CD4-positive, alpha-beta T cell treated with Interleukin-17A for 1 hour (primary cell): ENCODE data around the gene ENDOV.

Experiments used
- DNase-seq: peaks from one replicate; pipeline ENCODE4 v3.0.0-alpha.2; 2020

ENDOV gene

DNA sequence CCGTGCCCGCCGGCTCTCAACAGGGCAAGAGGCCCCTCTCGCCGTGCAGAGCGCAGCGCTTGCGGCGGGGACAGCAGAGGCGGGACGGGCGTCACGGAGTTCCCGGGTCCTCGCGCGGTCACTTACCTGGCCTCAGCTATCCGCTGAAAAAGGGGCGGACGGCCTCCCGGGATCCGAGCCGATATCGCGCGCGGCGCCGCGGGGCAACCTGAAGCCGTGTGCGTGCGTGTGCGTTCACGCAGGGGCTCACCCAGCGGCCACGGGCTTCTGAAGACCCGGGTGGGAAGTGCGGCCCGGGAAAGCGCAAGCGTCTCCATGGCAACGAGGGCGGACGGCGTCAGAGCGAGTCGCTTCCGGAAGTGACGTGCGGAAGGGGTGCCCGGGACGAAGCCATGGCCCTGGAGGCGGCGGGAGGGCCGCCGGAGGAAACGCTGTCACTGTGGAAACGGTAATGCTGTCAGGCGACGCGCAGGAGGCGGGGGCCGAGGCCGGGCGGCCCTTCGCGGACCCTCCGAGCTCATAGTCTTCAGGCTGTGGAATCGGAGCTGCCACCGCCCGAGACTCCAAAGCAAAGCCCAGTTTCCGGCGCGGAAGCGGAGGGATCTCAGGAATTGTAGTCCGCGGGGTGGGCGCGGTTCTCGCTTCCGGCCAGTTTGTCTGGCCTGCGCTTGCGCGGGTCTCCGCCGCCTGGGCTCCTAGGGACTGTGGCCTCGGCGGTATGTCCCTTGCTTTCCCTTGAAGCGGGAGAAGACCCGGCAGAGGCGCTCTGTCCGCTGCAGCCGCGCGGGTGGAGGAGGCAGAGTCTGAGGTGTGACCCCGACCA is at the start of gene ENDOV:
TSS of gene ENDOV (plus strand) at position 365 of the 823 bp plus-strand sequence. CDS start at position 393, 28 bp downstream.
- DNase-seq: peak; percentile 94

DNA sequence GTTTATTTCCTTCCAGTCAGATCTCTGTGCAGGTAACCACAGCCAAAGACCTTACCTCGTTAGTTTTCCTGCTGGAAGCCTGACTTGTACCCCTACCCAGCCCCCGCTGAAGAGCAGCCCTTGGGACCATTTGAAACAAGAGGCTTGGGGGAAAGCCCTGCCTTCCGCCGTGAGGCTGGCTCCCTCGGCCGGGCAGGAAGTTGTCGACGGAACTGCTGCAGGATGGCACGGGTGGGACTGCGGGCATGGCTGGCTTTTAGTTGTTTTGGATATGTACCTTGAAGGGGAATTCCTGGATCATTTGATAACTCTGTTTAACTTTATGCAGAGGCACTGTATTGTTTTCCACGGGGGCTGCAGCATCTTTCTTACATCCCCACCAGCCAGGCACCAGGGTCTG is 49.0 kb upstream of the ENDOV start:
- DNase-seq: no peak

DNA sequence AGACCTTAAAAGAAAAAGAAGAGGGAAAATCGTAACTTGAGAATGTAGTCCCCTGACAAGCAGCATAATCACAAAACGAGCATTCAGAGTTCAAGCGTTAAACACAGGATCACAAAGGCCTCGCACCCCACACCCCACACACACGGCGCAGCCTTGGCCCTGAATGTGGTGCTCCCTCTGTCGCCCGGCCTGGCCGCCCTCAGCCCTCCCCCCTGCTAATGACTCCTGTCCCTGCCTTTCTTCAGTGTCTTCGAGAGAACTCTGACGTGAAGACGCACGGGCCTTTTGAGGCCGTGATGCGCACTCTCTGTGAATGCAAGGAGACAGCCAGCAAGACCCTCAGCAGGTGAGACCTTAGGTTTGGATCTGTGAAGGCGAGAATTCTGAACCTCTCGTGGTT is 47.5 kb upstream of the ENDOV start:
- DNase-seq: no peak

DNA sequence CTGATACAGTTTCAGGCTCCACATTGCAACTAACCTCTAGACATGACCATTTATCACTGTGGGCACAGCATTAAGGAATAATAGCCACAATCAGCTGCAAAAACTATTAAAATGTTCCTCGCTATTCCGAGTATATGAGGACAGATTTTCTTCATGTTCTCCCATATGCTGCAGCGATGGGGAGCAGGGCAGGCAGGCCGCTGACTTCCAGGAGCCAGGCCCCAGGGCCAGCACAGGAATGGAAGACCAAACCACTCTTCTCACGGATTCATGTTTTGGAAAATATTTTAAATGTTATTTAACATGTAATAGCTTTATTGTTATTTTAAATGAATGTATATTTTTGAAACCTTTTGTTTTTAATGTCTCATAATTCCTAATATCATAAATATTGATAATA is 43.8 kb upstream of the ENDOV start:
- DNase-seq: no peak

DNA sequence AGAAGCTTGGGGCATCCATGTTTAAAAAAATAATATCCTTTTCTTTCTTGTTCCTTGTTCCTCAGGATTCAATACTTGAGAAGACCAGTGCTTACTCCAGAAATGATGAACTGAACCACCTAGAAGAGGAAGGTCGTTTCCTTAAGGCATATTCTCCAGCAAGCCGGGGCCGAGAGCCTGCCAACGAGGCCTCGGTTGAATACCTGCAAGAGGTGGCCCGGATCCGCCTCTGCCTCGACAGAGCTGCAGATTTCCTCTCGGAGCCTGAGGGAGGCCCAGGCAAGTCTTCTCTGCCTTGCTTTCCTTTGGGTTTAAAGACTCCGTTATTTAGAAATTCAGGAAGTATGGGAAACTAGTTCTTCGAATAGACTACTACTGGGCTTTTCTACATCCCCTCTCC is 42.5 kb upstream of the ENDOV start:
- no peak for DNase-seq

DNA sequence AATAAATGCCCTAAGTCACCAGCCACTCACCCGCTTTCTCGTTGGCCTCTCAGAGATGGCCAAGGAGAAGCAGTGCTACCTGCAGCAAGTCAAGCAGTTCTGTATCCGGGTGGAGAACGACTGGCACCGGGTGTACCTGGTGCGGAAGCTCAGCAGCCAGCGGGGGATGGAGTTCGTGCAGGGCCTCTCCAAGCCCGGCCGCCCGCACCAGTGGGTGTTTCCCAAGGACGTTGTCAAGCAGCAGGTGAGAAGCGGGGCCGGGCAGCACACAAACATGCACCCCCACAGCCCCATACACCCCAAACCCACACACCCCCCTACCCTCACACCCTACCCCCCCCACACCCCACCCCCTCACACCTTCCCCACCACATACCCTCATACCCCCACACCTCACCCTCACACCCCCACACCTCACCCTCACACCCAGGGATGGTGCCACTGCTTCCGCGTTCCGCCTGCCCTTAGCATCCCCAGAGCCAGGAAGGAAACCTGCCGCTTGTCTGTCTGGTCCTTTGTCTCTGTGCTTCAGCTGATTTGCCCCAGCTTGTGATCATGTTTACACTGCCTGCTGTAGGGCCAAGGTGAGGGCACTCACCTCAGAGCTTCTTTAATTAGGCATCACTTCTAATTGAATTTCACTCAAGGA is 41.9 kb upstream of the ENDOV start:
- no peak for DNase-seq

DNA sequence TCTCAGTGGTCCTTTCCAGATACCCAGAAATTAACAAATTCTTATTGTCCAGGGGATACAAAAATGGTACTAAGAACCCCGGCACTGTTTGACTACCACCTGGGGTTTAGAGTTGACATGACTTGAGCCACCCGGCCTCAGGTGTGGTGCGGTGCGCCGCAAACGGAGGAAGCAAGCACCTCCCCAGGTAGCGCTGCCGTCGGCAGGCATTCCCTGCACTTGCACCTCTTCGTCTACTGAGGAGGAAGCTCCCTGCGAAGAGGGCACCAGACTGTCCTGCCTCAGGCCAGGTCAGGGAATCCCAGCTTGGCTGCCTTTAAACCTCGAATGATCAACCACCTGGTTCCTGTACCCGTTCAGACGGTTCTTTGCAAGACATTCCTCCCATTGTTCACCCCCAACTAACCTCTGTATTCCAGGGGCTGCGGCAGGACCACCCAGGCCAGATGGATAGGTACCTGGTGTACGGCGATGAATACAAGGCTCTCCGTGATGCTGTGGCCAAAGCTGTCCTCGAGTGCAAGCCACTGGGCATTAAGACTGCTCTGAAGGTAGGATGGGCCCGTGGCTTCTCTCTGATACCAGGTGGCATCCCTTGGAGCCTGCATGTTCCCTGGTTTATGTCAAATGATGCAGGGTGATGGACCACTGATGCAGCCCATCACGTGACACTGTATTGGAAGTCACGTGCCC is 40.8 kb upstream of the ENDOV start:
- DNase-seq: no peak

DNA sequence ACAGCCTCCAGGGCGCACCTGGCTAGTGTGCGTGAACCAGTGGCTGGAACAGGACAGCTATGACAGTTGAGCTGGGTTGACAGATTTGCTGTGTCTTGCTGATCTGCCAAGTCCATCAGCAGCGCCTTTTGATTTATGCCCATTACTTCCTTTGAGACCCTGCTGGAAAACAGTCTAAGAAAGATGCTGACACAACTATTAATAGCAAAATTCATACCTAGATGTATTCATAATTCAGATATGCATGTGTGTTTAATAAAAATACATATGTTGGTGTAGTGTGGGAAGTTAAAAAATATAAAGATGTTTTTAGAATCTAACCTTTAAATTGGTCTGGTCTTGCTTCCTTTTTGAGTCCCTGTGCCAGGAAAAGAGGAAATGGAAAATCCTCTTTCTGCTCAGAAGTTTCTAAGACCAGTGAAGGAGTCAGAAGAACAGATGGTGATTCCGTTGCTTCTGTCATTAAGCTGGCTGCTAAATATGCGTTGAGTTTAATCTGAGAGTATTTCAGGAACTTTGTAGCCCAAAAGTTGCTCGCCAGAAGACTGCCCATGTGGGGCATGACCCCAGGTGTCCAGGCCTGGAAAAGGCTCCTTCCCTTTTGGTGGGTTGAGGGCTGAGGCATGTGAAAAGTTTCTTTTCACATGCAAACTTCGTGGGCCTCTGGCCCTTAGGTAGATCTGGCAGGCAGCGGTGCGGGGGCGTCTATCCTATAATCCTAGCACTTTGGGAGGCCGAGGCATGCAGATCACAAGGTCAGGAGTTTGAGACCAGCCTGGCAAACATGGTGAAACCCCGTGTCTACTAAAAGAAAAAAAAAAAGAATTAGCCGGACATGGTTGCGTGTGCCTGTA is 40.0 kb upstream of the ENDOV start:
- no peak for DNase-seq

DNA sequence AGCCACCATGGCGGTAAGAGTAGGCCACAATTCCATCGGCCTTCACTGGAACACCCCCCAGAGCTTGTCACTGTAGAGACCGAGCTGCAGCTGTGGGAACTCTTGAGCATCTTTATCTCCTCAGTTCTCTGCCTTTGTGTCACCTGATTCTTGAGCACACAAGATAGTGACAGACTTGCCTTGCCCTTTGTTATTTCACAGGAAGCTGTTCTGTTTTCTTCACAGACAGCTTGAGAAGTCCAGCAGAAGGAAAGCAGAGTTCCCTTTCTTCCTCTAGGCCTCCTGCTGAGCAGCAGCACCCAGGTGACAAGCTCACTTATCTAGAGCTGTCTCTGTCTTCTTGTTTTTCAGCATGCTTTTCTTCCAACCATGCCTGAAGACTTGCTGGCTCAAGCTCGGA is 38.4 kb upstream of the ENDOV start:
- DNase-seq: no peak

DNA sequence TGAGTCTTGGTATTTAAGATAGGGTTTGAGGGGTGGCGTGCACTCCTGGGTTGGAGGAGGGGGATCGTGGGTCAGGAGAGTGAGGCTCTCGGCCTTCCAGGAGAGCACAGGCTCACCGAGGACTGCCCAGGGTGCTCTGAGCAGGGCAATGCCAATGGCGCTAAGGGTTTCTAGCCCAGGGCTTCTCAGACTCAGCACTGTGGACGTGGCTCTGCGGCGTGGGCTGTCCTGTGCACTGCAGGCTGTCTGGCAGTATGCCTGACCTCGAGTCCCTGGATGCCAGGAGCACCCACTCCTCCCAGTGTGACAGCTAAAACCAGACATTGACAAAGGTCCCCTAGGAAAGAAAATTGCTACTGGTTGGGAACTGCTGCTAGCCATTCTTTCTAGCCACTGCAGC is 37.2 kb upstream of the ENDOV start:
- DNase-seq: no peak

DNA sequence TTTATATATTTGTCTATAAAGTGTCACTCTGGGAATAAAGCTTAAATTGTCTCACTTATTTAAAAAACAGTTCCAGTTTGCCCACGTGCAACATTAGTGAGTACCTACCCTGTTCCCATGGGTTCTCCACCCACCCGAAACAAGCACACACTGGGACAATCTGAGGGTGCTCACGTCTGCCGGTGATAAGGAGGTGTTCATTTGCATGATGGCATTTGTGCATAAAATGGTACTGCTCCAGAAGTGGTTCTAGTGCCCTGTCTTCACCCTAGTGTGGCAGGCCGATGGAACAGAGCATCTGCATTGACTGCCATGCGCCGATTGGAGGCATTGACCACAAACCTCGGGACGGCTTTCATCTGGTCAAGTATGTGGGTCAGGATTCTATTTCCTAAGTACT is 35.6 kb upstream of the ENDOV start:
- DNase-seq: no peak

DNA sequence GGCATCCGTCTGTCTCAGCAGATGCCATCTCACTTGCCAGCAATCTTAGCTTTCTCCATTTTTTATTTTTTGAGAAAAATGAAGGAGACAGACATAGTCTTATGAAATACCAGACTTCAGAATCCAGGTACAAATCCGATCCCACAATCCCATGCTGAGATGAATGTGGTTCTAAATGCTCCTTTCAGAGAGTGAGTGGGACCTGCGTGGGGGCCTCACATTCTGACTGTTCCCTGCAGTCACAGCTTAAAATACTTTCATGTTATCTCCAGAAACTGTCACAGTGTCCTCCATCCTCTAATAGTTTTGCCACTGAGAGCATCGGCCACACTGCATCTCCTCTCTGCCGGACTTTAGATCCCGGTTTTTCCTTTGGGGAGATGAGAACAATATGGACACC is 34.9 kb upstream of the ENDOV start:
- DNase-seq: no peak

DNA sequence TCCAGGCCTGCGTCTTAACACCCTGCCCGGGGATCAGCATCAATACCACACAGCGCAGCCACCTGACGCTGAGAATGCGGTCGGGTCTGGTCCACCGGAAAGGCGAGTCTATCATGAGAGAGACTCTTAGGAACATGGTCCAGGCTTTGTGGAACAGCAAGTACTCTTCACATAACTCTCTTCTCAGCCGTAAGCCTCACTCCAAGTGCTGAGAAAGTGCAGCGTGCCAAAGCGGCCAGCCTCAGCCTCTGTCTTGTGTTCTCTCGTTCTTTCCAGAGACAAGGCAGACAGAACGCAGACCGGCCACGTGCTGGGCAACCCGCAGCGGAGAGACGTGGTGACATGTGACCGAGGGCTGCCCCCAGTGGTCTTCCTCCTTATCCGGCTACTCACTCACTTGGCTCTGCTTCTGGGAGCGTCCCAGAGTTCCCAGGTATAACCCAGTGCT is 34.4 kb upstream of the ENDOV start:
- no peak for DNase-seq

DNA sequence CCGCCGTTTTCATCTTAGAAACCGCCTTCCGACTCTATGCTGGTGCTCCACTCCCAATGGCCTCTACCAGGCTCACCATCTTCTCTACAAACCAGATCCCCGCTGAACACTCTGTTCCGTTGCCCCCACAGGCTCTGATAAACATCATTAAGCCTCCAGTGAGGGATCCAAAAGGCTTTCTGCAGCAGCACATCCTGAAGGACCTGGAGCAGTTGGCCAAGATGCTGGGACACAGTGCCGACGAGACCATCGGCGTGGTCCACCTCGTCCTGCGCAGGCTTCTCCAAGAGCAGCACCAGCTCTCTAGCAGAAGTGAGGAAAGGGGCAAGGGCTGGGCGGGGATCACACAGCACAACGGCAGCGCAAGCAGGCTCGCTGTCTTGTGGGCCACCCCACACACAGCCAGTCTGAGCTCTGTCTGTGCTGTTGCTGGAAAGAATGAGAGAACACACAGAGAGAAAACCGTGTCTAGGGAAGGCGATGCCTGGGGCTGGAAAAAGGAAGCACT is 33.5 kb upstream of the ENDOV start:
- DNase-seq: no peak

DNA sequence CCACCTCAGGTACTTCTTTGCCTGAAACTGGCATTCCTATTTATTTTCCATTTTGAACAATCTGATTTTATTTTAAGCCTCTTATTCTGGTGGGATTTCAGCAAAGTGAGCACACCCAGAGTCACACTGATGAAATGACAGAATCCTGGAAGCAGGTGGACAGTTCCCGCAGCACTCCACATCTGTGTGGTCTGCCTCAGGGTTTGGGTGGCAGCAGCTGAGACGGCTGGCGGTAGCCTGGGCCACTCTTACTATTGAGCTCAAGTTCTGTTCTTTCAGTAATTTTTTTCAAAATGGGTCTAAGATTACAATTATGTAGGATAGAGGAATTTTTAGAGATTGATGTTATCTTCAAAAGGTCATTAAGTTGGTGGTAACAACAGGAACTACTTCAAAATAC is 32.5 kb upstream of the ENDOV start:
- DNase-seq: no peak

DNA sequence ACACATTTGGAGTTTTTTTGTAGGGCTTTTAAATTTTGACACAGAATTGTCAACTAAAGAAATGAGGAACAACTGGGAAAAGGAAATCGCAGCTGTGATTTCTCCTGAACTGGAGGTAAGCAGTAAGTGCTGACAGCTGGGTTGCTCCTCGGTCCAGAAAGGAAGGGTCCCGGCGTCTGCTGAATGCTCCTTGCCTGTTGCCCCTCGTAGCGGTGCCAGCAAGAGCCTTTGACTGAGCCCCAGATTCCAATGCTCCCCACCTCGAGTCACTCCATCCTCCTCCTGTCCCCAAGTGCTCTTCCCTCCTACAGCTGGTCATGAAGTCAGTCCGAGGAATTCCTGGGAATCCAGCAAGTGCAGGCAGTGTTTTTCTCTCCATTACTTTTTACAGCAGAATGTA is 32.0 kb upstream of the ENDOV start:
- no peak for DNase-seq

DNA sequence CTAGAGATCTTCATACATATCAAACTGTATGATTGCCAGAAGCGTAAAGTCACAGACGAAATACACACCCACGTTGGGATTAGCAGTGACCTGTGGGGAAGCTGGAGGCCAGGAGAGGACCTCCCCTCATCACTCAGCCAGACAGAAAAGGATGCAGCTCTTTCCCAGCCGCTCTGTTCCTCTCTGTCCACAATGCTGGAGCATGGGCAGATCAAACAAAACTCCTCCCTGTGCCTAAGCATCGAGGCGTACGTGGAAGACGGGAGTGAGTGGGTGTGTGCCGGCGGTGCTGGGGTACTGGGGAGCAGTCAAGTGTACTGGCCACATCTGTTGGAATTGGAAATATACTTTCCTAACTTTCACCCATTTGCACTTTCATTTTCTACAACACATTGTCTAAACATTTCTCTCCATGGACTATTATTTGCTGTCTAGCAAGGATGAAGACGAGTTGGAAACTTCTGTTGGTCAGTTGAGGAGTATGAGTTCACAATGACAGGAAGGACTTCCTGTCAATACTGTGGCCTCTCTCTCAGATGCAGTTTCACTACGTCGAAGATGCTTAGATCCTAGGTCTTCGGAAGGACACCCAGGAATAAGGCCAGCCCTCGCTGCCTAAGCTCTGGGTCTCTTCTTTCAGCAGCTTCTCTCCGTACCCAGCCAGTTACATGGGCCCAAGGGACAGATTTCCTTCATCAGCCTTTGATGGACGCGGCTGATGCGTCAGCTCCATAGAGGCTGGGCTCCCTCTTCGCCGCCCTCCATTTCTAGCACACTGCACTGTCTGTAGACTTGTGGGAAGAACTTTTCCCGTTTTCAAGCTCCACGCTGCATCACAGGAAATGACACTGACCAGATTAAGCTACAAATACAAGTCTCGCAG is 30.6 kb upstream of the ENDOV start:
- DNase-seq: no peak

DNA sequence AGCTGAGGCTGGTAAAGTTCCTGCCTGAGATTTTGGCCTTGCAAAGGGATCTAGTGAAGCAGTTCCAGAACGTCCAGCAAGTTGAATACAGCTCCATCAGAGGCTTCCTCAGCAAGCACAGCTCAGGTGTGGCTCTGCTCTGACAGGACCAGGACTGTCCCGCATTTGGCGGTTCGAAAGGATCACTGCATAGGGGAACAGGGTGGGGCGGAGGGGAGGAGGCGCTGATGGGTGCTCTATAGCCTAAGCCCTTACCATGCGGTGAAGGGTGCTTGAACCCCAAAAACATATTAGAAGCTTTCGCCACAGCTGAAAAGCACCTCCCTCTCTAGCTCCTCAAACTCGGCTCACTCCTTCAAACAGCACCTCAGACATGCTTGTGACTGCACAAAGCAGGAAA is 29.9 kb upstream of the ENDOV start:
- no peak for DNase-seq

DNA sequence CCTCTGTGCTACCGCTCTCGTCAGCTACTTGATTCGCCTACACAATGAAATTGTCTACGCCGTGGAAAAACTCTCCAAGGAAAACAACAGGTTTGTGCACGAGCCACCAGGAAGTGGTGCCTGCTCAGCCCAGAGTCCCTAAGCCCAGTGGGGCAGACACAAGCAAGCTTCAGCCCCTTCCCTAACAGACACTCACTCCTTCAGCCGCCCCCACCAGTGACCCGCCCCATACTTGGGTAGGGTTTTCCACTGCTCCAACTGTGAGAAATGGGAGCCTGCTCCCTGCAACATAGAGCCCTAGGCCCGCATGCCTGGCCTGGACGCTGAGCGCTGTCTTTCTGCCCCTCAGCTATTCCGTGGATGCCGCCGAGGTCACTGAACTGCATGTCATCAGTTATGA is 28.6 kb upstream of the ENDOV start:
- DNase-seq: no peak

DNA sequence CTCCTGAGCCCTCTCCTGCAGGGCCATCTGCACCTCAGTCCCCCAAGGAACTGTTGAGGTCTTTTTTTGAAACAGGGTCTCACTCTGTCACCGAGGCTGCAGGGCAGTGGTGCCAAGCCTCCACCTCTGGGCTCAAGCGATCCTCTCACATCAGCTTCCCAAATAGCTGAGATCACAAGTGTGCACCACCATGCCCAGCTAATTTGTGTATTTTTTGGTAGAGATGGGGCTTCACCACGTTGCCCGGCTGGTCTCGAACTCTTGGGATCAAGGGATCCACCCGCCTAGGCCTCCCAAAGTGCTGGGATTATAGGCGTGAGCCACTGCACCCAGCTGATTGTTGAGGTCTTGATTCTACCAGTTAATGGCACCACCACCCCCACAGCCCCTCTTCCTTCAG is 27.9 kb upstream of the ENDOV start:
- DNase-seq: no peak

DNA sequence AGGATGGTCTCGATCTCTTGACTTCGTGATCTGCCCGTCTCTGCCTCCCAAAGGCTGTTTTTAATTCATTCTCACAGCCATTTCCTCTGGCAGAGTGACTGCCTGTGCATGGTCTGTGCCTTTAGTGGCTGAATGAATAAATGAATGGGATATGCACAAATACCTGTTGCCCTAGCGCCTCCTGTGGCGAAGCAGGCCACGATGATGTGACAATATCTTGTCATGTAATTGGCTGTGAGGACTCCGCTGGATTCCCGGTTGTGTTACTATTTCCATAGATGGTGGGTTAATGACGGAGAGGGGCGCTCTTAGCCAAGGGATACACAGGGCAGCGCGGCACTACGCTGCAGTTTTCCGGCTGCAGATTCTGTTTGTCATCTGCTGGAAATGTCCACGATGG is 26.8 kb upstream of the ENDOV start:
- no peak for DNase-seq

DNA sequence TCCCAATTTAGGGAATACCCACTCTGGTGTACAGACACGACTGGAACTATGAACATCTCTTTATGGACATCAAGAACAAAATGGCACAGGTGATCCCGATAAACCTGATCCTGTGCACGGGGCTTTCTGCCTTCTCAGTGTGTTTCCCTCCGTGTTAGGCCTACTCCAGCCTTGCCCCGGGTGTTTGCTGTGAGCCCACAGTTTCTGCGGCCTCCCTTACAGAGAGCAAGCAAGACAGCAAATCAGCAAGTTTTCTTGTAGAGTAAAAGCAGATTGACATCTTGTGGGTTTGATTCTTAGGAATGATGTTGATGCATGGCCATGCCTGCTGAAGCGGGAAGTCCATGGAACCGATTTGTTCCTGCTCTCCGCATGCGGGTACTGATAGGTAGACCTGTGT is 26.4 kb upstream of the ENDOV start:
- no peak for DNase-seq
